AG04449 (cell line): Measurements from ENCODE around the gene STH.
A peak's percentile ranks its signal among the peaks of the same experiment; 100 is the strongest.

Experiments
- CTCF ChIA-PET: fragments of 350-600 bp; formaldehyde crosslinking; extraction: SDS; loops from one replicate; lab custom pipeline; 2021; ENCODE audit warnings: antibody characterized with exemption; lab: Yijun Ruan, JAX
- POLR2A ChIA-PET: fragments of 400-600, 350-600 bp; formaldehyde crosslinking; extraction: SDS; loops from one replicate; lab custom pipeline; 2020; ENCODE audit warnings: antibody characterized with exemption, inconsistent platforms; lab: Yijun Ruan, JAX
- DNase-seq: peaks from one replicate; pipeline ENCODE4 v3.0.0-alpha.2; 2010; ENCODE audit warnings: low read depth, low spot score
- H3K4me3 ChIP-seq: 2 replicates; pipeline ENCODE4 v1.5.1; 2011; ENCODE audit warnings: low read depth, mild to moderate bottlenecking, control low read depth, low read length
- TF ChIP-seq, protein P1 (sequence below): IDR thresholded peaks from one replicate; pipeline ENCODE4 v1.5.1; 2011; ENCODE audit warnings: mild to moderate bottlenecking, moderate library complexity, low read length, control low read depth, inconsistent platforms; ENCODE audit not compliant: insufficient read depth; ENCODE audit errors: missing control alignments

The STH gene

DNA sequence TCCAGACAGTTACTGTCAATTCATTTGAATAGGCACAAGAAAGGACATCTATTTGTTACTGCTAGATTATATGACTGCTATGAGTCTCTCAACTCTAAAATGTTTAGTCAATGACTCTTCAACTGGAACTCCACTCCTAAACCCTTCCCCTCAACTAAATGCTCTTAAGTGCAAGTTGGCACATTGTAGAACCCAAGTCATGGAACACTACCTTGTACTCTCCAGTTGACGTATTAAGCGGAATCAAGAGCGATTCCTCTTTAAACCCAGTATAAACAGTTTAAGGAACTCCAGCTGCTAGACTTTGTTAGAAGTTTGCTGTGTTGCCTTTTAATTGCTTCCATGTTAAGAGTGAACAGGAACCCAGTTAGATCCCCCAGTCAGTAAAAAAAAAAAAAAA is 44.6 kb downstream of the STH start:
- H3K4me3 ChIP-seq: no peak overlapping the region
- ChIA-PET POLR2A (no interaction called here), CTCF (interaction anchor here (0.9 to 12.2 kb wide), 29 partner anchors 10 to 172 kb away, joined by 3 to 131 read pairs (median 8); partner anchors contain the start of gene KANSL1)
- TF ChIP-seq, protein P1, sequence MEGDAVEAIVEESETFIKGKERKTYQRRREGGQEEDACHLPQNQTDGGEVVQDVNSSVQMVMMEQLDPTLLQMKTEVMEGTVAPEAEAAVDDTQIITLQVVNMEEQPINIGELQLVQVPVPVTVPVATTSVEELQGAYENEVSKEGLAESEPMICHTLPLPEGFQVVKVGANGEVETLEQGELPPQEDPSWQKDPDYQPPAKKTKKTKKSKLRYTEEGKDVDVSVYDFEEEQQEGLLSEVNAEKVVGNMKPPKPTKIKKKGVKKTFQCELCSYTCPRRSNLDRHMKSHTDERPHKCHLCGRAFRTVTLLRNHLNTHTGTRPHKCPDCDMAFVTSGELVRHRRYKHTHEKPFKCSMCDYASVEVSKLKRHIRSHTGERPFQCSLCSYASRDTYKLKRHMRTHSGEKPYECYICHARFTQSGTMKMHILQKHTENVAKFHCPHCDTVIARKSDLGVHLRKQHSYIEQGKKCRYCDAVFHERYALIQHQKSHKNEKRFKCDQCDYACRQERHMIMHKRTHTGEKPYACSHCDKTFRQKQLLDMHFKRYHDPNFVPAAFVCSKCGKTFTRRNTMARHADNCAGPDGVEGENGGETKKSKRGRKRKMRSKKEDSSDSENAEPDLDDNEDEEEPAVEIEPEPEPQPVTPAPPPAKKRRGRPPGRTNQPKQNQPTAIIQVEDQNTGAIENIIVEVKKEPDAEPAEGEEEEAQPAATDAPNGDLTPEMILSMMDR: no peak
- DNase-seq: no peak

DNA sequence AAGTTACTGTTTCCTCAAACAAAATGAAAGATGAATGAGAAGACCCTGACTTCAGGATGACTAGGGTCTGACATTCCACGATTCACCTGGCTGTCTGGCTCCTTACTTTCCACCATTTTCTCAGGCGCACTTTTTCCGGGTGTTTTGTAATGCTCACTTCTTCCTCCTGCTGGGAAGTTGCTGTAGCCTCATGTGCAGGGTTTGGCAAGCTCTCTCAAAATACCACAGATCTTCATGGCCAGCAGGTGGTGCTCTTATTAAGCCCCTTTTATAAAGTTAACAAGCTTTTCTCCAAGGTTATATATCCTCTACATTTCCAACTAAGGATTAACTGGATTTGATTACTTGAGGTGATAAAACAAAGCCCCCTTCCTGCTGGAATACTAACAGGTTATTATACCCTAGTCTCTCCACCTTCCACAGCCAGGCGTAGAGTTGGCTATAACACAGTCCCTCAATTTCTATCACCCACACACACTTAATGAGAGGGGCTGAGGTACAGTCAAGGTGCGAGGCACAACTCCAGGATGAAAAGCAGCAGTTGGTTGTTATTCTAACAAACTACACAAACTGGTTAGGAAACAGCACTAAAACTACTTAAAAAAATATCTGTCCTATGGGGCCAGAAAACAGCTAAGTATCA is 45.4 kb downstream of the STH start:
- DNase-seq: peak; percentile 61
- TF ChIP-seq, protein P1: peak; percentile 74
- H3K4me3 ChIP-seq: no peak overlapping the region
- ChIA-PET CTCF (interaction anchor here (0.6 to 12.2 kb wide), 36 partner anchors 10 to 236 kb away, joined by 3 to 131 read pairs (median 6); partner anchors contain the start of gene KANSL1), POLR2A (interaction anchor here (0.5 kb wide), 1 partner anchor 15 kb away, joined by 3 read pairs; no protein-coding TSS in a partner anchor)

DNA sequence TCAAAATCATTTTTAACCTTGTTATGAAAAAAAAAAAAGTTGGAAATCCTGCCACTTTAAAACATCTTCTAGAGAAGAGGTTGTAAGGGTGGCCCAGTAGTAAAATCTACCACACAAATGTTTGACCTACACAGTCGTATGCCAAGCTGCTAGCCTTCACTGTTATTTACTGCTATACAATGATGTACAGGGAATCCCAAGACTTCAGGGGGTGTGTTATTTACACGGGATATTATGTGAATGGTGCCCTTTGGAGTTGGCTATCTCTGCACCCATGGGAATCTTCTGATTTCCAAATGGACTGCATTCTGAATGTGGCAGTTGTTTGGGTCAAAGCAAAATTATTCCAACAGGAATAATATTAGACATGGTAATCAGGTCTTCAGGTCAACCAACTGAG is 45.9 kb downstream of the STH start:
- ChIA-PET POLR2A (no interaction called here), CTCF (interaction anchor here (0.6 to 12.2 kb wide), 33 partner anchors 10 to 235 kb away, joined by 3 to 131 read pairs (median 7); partner anchors contain the start of gene KANSL1)
- H3K4me3 ChIP-seq: no peak overlapping the region
- TF ChIP-seq, protein P1: no peak
- no peak for DNase-seq

- ChIA-PET CTCF (interaction anchor here (0.8 to 12.2 kb wide), 10 partner anchors 9 to 166 kb away, joined by 3 to 131 read pairs (median 34); partner anchors contain the start of gene KANSL1), POLR2A (no interaction called here)
- TF ChIP-seq, protein P1: no peak
- H3K4me3 ChIP-seq: no peak overlapping the region
- no peak for DNase-seq
These were observed 46.6 kb downstream of the STH start for GRCh38 chr17:46045639-46046038.

- TF ChIP-seq, protein P1: no peak
- ChIA-PET CTCF (interaction anchor here (2.8 to 12.2 kb wide), 4 partner anchors 8 to 164 kb away, joined by 10 to 131 read pairs (median 74); partner anchors contain the start of gene KANSL1), POLR2A (interaction anchor here (0.7 kb wide), 1 partner anchor 152 kb away, joined by 3 read pairs; no protein-coding TSS in a partner anchor)
- H3K4me3 ChIP-seq: no peak overlapping the region
- DNase-seq: no peak
These were observed 47.9 kb downstream of the STH start for GRCh38 chr17:46046957-46047356.

GRCh38 chr17:46047398-46047797 is 48.3 kb downstream of the STH start:
- TF ChIP-seq, protein P1: no peak
- no peak overlapping the region for H3K4me3 ChIP-seq
- CTCF ChIA-PET: interaction anchor here (2.8 to 12.2 kb wide), 4 partner anchors 7 to 164 kb away, joined by 10 to 131 read pairs (median 74); partner anchors contain the start of gene KANSL1
- POLR2A ChIA-PET: no interaction called here
- DNase-seq: no peak
